ENCODE data around the gene FHL2. TPM values are rescaled to one million over a fixed set of nuclear protein-coding genes. Genes with fewer than 3 reads are reported as not detected.

The FHL2 gene
- total and polyA plus RNA-seq, 2 donors (not counting 3 experiments of a cell fraction or from before 2014, with no cell fraction given): 197 to 491 TPM

DNA sequence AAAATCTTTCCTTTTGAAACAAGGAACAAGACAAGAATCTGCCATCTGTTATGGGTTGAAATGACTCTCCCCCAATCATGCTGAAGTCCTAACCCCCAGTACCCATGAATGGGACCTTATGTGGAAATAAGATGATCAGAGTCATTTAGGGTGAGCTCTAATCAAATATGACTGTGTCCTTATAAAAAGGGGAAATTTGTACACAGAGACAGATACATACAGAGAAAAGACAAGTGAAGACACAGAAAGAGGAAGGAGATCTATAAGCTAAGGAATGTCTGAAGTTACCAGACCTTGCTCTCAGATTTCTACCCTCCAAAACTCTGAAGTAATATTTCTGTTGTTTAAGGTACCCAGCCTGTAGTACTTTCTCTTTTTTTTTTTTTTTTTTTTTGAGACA, 85.0 kb downstream of the FHL2 start:
- intact Hi-C loops (cut with micrococcal nuclease) (no loop called here), dilution Hi-C loops (cut with MboI; ENCODE audit: extremely low pct_ligation_motif_present, low sequenced_read_pairs) (no loop called here)
- peaks cover 0 to 3% of the 10 kb centered on the region in 2 experiments for H3K36me3 ChIP-seq (ENCODE audit: control insufficient read depth in 2 of 2, extremely low read depth in 1 of 2, insufficient read depth in 2 of 2, low read length in 2 of 2)
- H3K27me3 ChIP-seq (ENCODE audit: control insufficient read depth in 2 of 2, insufficient read depth in 2 of 2, low read length in 2 of 2): no peaks in the 10 kb centered on the region
- no peaks in the 10 kb centered on the region for H3K9me3 ChIP-seq (replicated peaks; ENCODE audit: control insufficient read depth, insufficient read depth, low read length)
- no peaks in the 10 kb centered on the region for H3K9me1 ChIP-seq (replicated peaks; ENCODE audit: control insufficient read depth, extremely low read depth, insufficient read depth, low read length)
- no peak overlapping the region for H3K27ac ChIP-seq (ENCODE audit: insufficient read depth, low read depth, low read length)
- BruUV-seq (replicated peaks): no TSS peak
- peaks cover 7% of the 10 kb centered on the region for H3K4me1 ChIP-seq (ENCODE audit: control insufficient read depth, extremely low read depth, insufficient read depth, low read length)
- H2AFZ ChIP-seq (ENCODE audit: low read depth, low read length): no peak overlapping the region
- FAIRE-seq (no peak), DNase-seq (ENCODE audit: low read depth, low spot score) (no peak)
- no peak overlapping the region for H3K9ac ChIP-seq (replicated peaks; ENCODE audit: extremely low read depth, insufficient read depth, low read length)
- H3K79me2 ChIP-seq (ENCODE audit: control insufficient read depth, insufficient read depth, low read length): peaks cover 76% of the 10 kb centered on the region
- ChIA-PET POLR2A (no interaction called here), CTCF (interaction anchor here (1.0 to 3.0 kb wide), 2 partner anchors 8 to 19 kb away, joined by 3 to 10 read pairs; no protein-coding TSS in a partner anchor)
- no peak overlapping the region for H3K4me3 ChIP-seq (replicated peaks in 1 of 3; ENCODE audit: insufficient read depth in 1 of 3, low read depth in 1 of 3, low read length in 3 of 3)
- H3K4me2 ChIP-seq (ENCODE audit: insufficient read depth, low read length): no peak overlapping the region
- peaks cover 6% of the 10 kb centered on the region for H4K20me1 ChIP-seq (replicated peaks; ENCODE audit: control insufficient read depth, extremely low read depth, insufficient read depth, low read length)
- no peak for TF ChIP-seq EZH2 (IDR thresholded peaks at IDR 0.05; ENCODE audit: borderline replicate concordance, low read depth, low read length, severe bottlenecking)
- TF ChIP-seq FOS (IDR thresholded peaks at IDR 0.05; ENCODE audit: borderline replicate concordance, insufficient read depth, low read length): no peak
- no peak for TF ChIP-seq POLR2AphosphoS5 (IDR thresholded peaks at IDR 0.05; ENCODE audit: insufficient read depth, low read depth, low read length)
- TF ChIP-seq, protein P1, sequence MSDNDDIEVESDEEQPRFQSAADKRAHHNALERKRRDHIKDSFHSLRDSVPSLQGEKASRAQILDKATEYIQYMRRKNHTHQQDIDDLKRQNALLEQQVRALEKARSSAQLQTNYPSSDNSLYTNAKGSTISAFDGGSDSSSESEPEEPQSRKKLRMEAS (IDR thresholded peaks at IDR 0.05; ENCODE audit: insufficient read depth, insufficient read length): no peak
- TF ChIP-seq, protein P2, sequence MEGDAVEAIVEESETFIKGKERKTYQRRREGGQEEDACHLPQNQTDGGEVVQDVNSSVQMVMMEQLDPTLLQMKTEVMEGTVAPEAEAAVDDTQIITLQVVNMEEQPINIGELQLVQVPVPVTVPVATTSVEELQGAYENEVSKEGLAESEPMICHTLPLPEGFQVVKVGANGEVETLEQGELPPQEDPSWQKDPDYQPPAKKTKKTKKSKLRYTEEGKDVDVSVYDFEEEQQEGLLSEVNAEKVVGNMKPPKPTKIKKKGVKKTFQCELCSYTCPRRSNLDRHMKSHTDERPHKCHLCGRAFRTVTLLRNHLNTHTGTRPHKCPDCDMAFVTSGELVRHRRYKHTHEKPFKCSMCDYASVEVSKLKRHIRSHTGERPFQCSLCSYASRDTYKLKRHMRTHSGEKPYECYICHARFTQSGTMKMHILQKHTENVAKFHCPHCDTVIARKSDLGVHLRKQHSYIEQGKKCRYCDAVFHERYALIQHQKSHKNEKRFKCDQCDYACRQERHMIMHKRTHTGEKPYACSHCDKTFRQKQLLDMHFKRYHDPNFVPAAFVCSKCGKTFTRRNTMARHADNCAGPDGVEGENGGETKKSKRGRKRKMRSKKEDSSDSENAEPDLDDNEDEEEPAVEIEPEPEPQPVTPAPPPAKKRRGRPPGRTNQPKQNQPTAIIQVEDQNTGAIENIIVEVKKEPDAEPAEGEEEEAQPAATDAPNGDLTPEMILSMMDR (IDR thresholded peaks at IDR 0.05; ENCODE audit: extremely low read depth in 1 of 2, insufficient read depth in 1 of 2, low read depth in 1 of 2, low read length in 2 of 2): no peak
- TF ChIP-seq GATA2 (IDR thresholded peaks at IDR 0.05; ENCODE audit: insufficient read depth, insufficient read length, low read depth, low read length): no peak
- TF ChIP-seq MYC (IDR thresholded peaks at IDR 0.05; ENCODE audit: low read depth, low read length): no peak
- no peak for TF ChIP-seq JUN (IDR thresholded peaks at IDR 0.05; ENCODE audit: borderline replicate concordance, insufficient read depth, insufficient read length, low read depth)
- no peak for TF ChIP-seq POLR2A (IDR thresholded peaks at IDR 0.05; ENCODE audit: low read depth, low read length)

Other genes with a start within 250 kb of the FHL2 start
- not detected in 2 replicates for gene GPR45, start 157.3 kb downstream of the FHL2 start, total RNA-seq
- gene GPR45, start 157.3 kb downstream of the FHL2 start, polyA plus RNA-seq: not detected in 2 replicates
- gene TGFBRAP1, start 69.3 kb downstream of the FHL2 start, total RNA-seq: 34.9 and 37.6 TPM in 2 replicates
- gene TGFBRAP1, start 69.3 kb downstream of the FHL2 start, polyA plus RNA-seq: 22.3 and 25.4 TPM in 2 replicates
- 15.0 and 16.0 TPM in 2 replicates for gene C2orf49, start 61.5 kb downstream of the FHL2 start, total RNA-seq
- 3.6 and 4.6 TPM in 2 replicates for gene C2orf49, start 61.5 kb downstream of the FHL2 start, polyA plus RNA-seq

Data from endothelial cell of umbilical vein (primary cell).